ENCODE measurements around the gene MAFB. TPM values are rescaled to one million over a fixed set of nuclear protein-coding genes. Genes with fewer than 3 reads are reported as not detected.

The MAFB gene
- total RNA-seq, 1 experiment from 2014 or later: 15.9 TPM

GRCh38 chr20:40635971-40636370, 53.1 kb downstream of the MAFB start:
- no peak for DNase-seq (ENCODE audit: unreplicated experiment)
- BruUV-seq (replicated peaks): no TSS peak
- CTCF ChIA-PET: interaction anchor here (0.5 to 1.5 kb wide), 10 partner anchors 13 to 1539 kb away, joined by 3 to 7 read pairs (median 4); partner anchors contain the start of gene MAFB

More at GRCh38 chr20:40635971-40636370, 53.1 kb downstream of the MAFB start:
- H3K27me3 Mint-ChIP-seq (ENCODE audit: insufficient read depth, unreplicated experiment): no peaks in the 10 kb centered on the region
- H3K36me3 Mint-ChIP-seq (ENCODE audit: insufficient read depth, unreplicated experiment): no peaks in the 10 kb centered on the region
- H3K4me1 Mint-ChIP-seq (ENCODE audit: insufficient read depth, unreplicated experiment): peaks cover 44% of the 10 kb centered on the region
- no peaks in the 10 kb centered on the region for H3K9me3 Mint-ChIP-seq (ENCODE audit: unreplicated experiment)
- POLR2A ChIA-PET: interaction anchor here (0.6 to 6.4 kb wide), 7 partner anchors 13 to 349 kb away, joined by 3 to 62 read pairs (median 6); partner anchors contain the start of gene MAFB
- no peak for TF ChIP-seq CTCF (IDR thresholded peaks at IDR 0.05; ENCODE audit: unreplicated experiment)
- no peak overlapping the region for H3K27ac Mint-ChIP-seq (ENCODE audit: low read depth, unreplicated experiment)
- intact Hi-C loops (cut with micrococcal nuclease): no loop called here
- H3K4me3 Mint-ChIP-seq (ENCODE audit: unreplicated experiment): no peak overlapping the region
